Measurements from ENCODE around the gene TMEM129. TPM values are rescaled to one million over a fixed set of nuclear protein-coding genes. Genes with fewer than 3 reads are reported as not detected.
"Not testable (repeated sequence)": the region's sequence is repeated elsewhere in the genome, so short reads cannot be mapped to it uniquely, and the experiment has no call there.

TMEM129 gene
- total RNA-seq, 2 experiments from 2014 or later = 39.2 to 44.0 TPM

- CTCF ChIA-PET (ENCODE audit: unreplicated experiment) = no interaction called here
- no peaks in the 10 kb centered on the region for H4K20me1 ChIP-seq (ENCODE audit: insufficient read depth, low read length)
- BruUV-seq (replicated peaks) = no TSS peak
Observed at GRCh38 chr4:1675136-1675801, 45.9 kb downstream of the TMEM129 start.

GRCh38 chr4:1674682-1675081 is 46.4 kb downstream of the TMEM129 start:
- intact Hi-C loops (cut with micrococcal nuclease; ENCODE audit: unreplicated experiment) = no loop called here
- Histone ChIP-seq H3K27ac (ENCODE audit: low read depth, low read length, poor library complexity, severe bottlenecking) (no peak overlapping the region), H3K4me1 (ENCODE audit: insufficient read depth, low read length, poor library complexity, severe bottlenecking) (no peaks in the 10 kb centered on the region), H3K9me3 (ENCODE audit: low read length) (no peaks in the 10 kb centered on the region), H3K4me3 (ENCODE audit: low read depth, low read length, poor library complexity, severe bottlenecking) (no peak overlapping the region), H3K9me2 (ENCODE audit: insufficient read depth, low read length) (no peaks in the 10 kb centered on the region), H3K79me2 (ENCODE audit: insufficient read depth, low read depth, low read length) (no peaks in the 10 kb centered on the region), H3K36me3 (ENCODE audit: insufficient read depth, low read length) (no peaks in the 10 kb centered on the region), H4K20me1 (ENCODE audit: insufficient read depth, low read length) (no peaks in the 10 kb centered on the region), H2AFZ (ENCODE audit: low read length) (no peak overlapping the region), H3K4me2 (ENCODE audit: low read length) (no peak overlapping the region)
- ChIA-PET POLR2A (no interaction called here), CTCF (ENCODE audit: unreplicated experiment) (no interaction called here)
- no peak for TF ChIP-seq EZH2phosphoT487 (IDR thresholded peaks at IDR 0.05; ENCODE audit: borderline replicate concordance, low read depth, low read length)
- no peak for TF ChIP-seq CTCF (conservative IDR thresholded peaks at IDR 0.05; ENCODE audit: low read length)
- BruUV-seq (replicated peaks) = no TSS peak
- DNase-seq (ENCODE audit: low spot score) = no peak

More at GRCh38 chr4:1675136-1675801, 45.9 kb downstream of the TMEM129 start:
- DNase-seq (ENCODE audit: low spot score) = no peak
- Histone ChIP-seq H3K4me3 (ENCODE audit: low read depth, low read length, poor library complexity, severe bottlenecking) (no peak overlapping the region), H3K4me1 (ENCODE audit: insufficient read depth, low read length, poor library complexity, severe bottlenecking) (no peaks in the 10 kb centered on the region), H3K27ac (ENCODE audit: low read depth, low read length, poor library complexity, severe bottlenecking) (no peak overlapping the region), H3K9me3 (ENCODE audit: low read length) (no peaks in the 10 kb centered on the region), H3K36me3 (ENCODE audit: insufficient read depth, low read length) (no peaks in the 10 kb centered on the region), H3K79me2 (ENCODE audit: insufficient read depth, low read depth, low read length) (no peaks in the 10 kb centered on the region), H3K4me2 (ENCODE audit: low read length) (no peak overlapping the region), H2AFZ (ENCODE audit: low read length) (no peak overlapping the region), H3K9me2 (ENCODE audit: insufficient read depth, low read length) (no peaks in the 10 kb centered on the region)
- POLR2A ChIA-PET = no interaction called here
- intact Hi-C loops (cut with micrococcal nuclease; ENCODE audit: unreplicated experiment) = no loop called here
- TF ChIP-seq EZH2phosphoT487 (IDR thresholded peaks at IDR 0.05; ENCODE audit: borderline replicate concordance, low read depth, low read length) = no peak
- no peak for TF ChIP-seq CTCF (conservative IDR thresholded peaks at IDR 0.05; ENCODE audit: low read length)

- Histone ChIP-seq H3K4me1 (ENCODE audit: insufficient read depth, low read length, poor library complexity, severe bottlenecking) (no peaks in the 10 kb centered on the region), H3K4me3 (ENCODE audit: low read depth, low read length, poor library complexity, severe bottlenecking) (no peak overlapping the region), H3K27ac (ENCODE audit: low read depth, low read length, poor library complexity, severe bottlenecking) (no peak overlapping the region), H3K9me3 (ENCODE audit: low read length) (no peaks in the 10 kb centered on the region), H3K4me2 (ENCODE audit: low read length) (no peak overlapping the region), H3K36me3 (ENCODE audit: insufficient read depth, low read length) (no peaks in the 10 kb centered on the region), H3K9me2 (ENCODE audit: insufficient read depth, low read length) (no peaks in the 10 kb centered on the region), H4K20me1 (ENCODE audit: insufficient read depth, low read length) (no peaks in the 10 kb centered on the region), H3K79me2 (ENCODE audit: insufficient read depth, low read depth, low read length) (no peaks in the 10 kb centered on the region), H2AFZ (ENCODE audit: low read length) (no peak overlapping the region)
- intact Hi-C loops (cut with micrococcal nuclease; ENCODE audit: unreplicated experiment) = no loop called here
- ChIA-PET CTCF (ENCODE audit: unreplicated experiment) (no interaction called here), POLR2A (no interaction called here)
- TF ChIP-seq CTCF (conservative IDR thresholded peaks at IDR 0.05; ENCODE audit: low read length) (no peak), EZH2phosphoT487 (IDR thresholded peaks at IDR 0.05; ENCODE audit: borderline replicate concordance, low read depth, low read length) (no peak)
- no TSS peak for BruUV-seq (replicated peaks)
- DNase-seq (ENCODE audit: low spot score) = no peak
Observed at GRCh38 chr4:1673671-1674070, 47.5 kb downstream of the TMEM129 start.

- H3K9me2 ChIP-seq (ENCODE audit: insufficient read depth, low read length); H3K4me1 ChIP-seq (ENCODE audit: insufficient read depth, low read length, poor library complexity, severe bottlenecking); BruUV-seq (replicated peaks); H3K9me3 ChIP-seq (ENCODE audit: low read length); intact Hi-C loops (cut with micrococcal nuclease; ENCODE audit: unreplicated experiment); H3K36me3 ChIP-seq (ENCODE audit: insufficient read depth, low read length); H3K4me3 ChIP-seq (ENCODE audit: low read depth, low read length, poor library complexity, severe bottlenecking); H3K4me2 ChIP-seq (ENCODE audit: low read length); CTCF ChIA-PET (ENCODE audit: unreplicated experiment); DNase-seq (ENCODE audit: low spot score); H3K27ac ChIP-seq (ENCODE audit: low read depth, low read length, poor library complexity, severe bottlenecking); POLR2A ChIA-PET; H4K20me1 ChIP-seq (ENCODE audit: insufficient read depth, low read length); H3K79me2 ChIP-seq (ENCODE audit: insufficient read depth, low read depth, low read length); H2AFZ ChIP-seq (ENCODE audit: low read length): not testable (repeated sequence)
Observed at GRCh38 chr4:1671011-1671410, 50.1 kb downstream of the TMEM129 start.

Data from OCI-LY7 (cell line).